Measurements from ENCODE around the gene CNTN1.

The CNTN1 gene

DNA sequence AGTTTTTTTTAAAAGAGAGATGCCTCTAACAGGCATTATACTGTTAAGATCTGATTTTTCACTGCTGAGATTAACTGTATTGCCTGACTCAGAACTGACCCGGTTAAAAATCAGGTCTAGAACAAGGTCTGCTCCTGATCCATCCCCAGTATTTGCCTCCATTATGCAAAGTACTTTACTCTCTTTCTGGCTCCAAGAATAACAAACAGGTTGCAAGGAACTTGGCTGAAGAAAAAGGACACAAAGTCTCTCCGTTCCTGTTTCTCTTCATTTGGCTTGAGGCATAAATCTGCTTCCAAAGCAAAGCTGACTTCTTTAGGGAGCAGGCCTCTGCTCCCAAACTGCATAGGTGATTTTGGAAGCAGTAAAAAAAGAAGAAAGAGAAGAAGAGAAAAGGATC, 296.6 kb downstream of the CNTN1 start:
- Histone ChIP-seq H3K4me2 (ENCODE audit: insufficient read depth, low read length) (no peak overlapping the region), H3K27ac (ENCODE audit: low read length) (no peak overlapping the region), H3K9ac (ENCODE audit: low read depth, low read length) (no peak overlapping the region), H3K36me3 (ENCODE audit: insufficient read depth, low read length) (no peaks in the 10 kb centered on the region), H2AFZ (ENCODE audit: low read depth, low read length) (no peak overlapping the region), H3K79me2 (ENCODE audit: insufficient read depth, low read length) (no peaks in the 10 kb centered on the region), H4K20me1 (ENCODE audit: insufficient read depth, low read length) (no peaks in the 10 kb centered on the region), H3K4me3 (ENCODE audit: low read depth in 1 of 2, low read length in 2 of 2) (no peak overlapping the region), H3K4me1 (ENCODE audit: insufficient read depth, low read length) (no peaks in the 10 kb centered on the region), H3K9me3 (ENCODE audit: insufficient read depth, low read length, severe bottlenecking) (no peaks in the 10 kb centered on the region), H3K27me3 (ENCODE audit: insufficient read depth, low read length, poor library complexity) (no peaks in the 10 kb centered on the region)
- TF ChIP-seq, protein P1, sequence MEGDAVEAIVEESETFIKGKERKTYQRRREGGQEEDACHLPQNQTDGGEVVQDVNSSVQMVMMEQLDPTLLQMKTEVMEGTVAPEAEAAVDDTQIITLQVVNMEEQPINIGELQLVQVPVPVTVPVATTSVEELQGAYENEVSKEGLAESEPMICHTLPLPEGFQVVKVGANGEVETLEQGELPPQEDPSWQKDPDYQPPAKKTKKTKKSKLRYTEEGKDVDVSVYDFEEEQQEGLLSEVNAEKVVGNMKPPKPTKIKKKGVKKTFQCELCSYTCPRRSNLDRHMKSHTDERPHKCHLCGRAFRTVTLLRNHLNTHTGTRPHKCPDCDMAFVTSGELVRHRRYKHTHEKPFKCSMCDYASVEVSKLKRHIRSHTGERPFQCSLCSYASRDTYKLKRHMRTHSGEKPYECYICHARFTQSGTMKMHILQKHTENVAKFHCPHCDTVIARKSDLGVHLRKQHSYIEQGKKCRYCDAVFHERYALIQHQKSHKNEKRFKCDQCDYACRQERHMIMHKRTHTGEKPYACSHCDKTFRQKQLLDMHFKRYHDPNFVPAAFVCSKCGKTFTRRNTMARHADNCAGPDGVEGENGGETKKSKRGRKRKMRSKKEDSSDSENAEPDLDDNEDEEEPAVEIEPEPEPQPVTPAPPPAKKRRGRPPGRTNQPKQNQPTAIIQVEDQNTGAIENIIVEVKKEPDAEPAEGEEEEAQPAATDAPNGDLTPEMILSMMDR (IDR thresholded peaks at IDR 0.05; ENCODE audit: borderline replicate concordance, extremely low read depth, low read length, poor library complexity, severe bottlenecking), result no peak
- no peak for TF ChIP-seq EZH2 (IDR thresholded peaks at IDR 0.05; ENCODE audit: borderline replicate concordance, low read depth, low read length, severe bottlenecking)
- ATAC-seq (ENCODE audit: insufficient read depth, low read depth), result no peak
- no peak for DNase-seq

DNA sequence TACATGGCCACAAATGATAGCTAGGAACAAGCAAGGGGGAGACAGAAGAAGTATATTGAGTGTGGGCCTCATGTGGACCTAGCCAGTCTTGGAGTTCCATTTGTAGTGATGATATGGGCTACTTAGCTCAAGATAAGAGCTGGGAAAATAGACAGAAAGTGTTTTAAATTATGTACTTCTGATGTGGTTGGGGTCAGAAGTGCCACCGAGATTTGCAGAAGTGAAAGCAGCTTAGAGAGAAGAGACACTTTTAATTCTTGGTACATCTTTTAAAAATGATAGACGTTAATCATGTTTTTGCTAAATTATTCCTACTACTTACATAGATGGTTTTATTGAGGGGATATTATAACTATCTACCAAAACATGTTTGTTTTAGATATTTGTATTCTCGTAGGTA, 297.5 kb downstream of the CNTN1 start:
- H3K27me3 ChIP-seq (ENCODE audit: insufficient read depth, low read length, poor library complexity), result no peaks in the 10 kb centered on the region
- no peaks in the 10 kb centered on the region for H3K79me2 ChIP-seq (ENCODE audit: insufficient read depth, low read length)
- no peaks in the 10 kb centered on the region for H3K36me3 ChIP-seq (ENCODE audit: insufficient read depth, low read length)
- no peaks in the 10 kb centered on the region for H4K20me1 ChIP-seq (ENCODE audit: insufficient read depth, low read length)
- no peak overlapping the region for H3K9ac ChIP-seq (ENCODE audit: low read depth, low read length)
- TF ChIP-seq EZH2 (IDR thresholded peaks at IDR 0.05; ENCODE audit: borderline replicate concordance, low read depth, low read length, severe bottlenecking), result no peak
- TF ChIP-seq, protein P1 (IDR thresholded peaks at IDR 0.05; ENCODE audit: borderline replicate concordance, extremely low read depth, low read length, poor library complexity, severe bottlenecking), result no peak
- no peak for ATAC-seq (ENCODE audit: insufficient read depth, low read depth)
- H2AFZ ChIP-seq (ENCODE audit: low read depth, low read length), result no peak overlapping the region
- no peak overlapping the region for H3K27ac ChIP-seq (ENCODE audit: low read length)
- H3K4me2 ChIP-seq (ENCODE audit: insufficient read depth, low read length), result no peak overlapping the region
- H3K4me3 ChIP-seq (ENCODE audit: low read depth in 1 of 2, low read length in 2 of 2), result no peak overlapping the region
- no peaks in the 10 kb centered on the region for H3K9me3 ChIP-seq (ENCODE audit: insufficient read depth, low read length, severe bottlenecking)
- DNase-seq, result no peak
- no peaks in the 10 kb centered on the region for H3K4me1 ChIP-seq (ENCODE audit: insufficient read depth, low read length)

DNA sequence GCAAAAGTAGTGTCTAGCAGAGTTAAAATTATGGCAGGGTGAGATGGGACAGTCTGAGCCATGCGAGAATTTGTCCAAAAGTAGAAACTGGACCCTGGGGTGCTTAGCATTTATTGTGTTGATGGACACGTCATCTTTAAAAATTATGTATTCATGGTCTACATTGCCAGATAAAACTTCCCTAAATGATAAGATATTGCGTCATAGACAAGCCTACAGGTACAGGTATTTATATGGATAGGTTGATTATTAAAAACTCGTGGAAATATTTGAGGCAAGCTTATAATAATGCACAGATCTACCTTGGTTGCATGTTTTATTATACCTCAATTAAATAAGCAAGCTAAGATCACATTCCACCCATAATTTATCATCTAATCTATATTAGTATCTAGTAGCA, 299.9 kb downstream of the CNTN1 start:
- Histone ChIP-seq H3K27me3 (ENCODE audit: insufficient read depth, low read length, poor library complexity) (no peaks in the 10 kb centered on the region), H3K4me3 (ENCODE audit: low read depth in 1 of 2, low read length in 2 of 2) (no peak overlapping the region), H3K27ac (ENCODE audit: low read length) (no peak overlapping the region), H3K4me1 (ENCODE audit: insufficient read depth, low read length) (no peaks in the 10 kb centered on the region), H4K20me1 (ENCODE audit: insufficient read depth, low read length) (no peaks in the 10 kb centered on the region), H3K79me2 (ENCODE audit: insufficient read depth, low read length) (no peaks in the 10 kb centered on the region), H2AFZ (ENCODE audit: low read depth, low read length) (no peak overlapping the region), H3K9ac (ENCODE audit: low read depth, low read length) (no peak overlapping the region), H3K36me3 (ENCODE audit: insufficient read depth, low read length) (no peaks in the 10 kb centered on the region), H3K9me3 (ENCODE audit: insufficient read depth, low read length, severe bottlenecking) (no peaks in the 10 kb centered on the region), H3K4me2 (ENCODE audit: insufficient read depth, low read length) (no peak overlapping the region)
- ATAC-seq (ENCODE audit: insufficient read depth, low read depth) (no peak), DNase-seq (no peak)
- no peak for TF ChIP-seq EZH2 (IDR thresholded peaks at IDR 0.05; ENCODE audit: borderline replicate concordance, low read depth, low read length, severe bottlenecking)
- TF ChIP-seq, protein P1 (IDR thresholded peaks at IDR 0.05; ENCODE audit: borderline replicate concordance, extremely low read depth, low read length, poor library complexity, severe bottlenecking), result no peak

DNA sequence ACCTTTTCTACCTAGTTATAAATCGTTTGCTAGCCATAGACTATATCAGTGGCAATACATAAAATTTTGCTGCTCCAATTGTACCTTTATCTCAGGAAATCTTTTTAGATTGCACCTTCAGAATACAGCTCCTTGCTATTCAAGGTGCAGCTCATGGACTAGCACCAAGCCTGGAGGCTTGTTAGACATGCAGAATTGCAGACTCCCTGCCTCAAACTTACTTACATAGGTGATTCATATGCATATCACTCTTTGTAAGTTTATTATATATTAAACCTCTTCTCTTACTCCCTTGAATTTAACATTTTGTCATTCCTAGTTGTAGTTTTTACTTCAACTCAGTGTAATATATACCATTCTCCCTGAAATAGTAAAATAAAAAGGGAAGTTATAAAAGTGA, 300.4 kb downstream of the CNTN1 start:
- no peak for TF ChIP-seq EZH2 (IDR thresholded peaks at IDR 0.05; ENCODE audit: borderline replicate concordance, low read depth, low read length, severe bottlenecking)
- TF ChIP-seq, protein P1 (IDR thresholded peaks at IDR 0.05; ENCODE audit: borderline replicate concordance, extremely low read depth, low read length, poor library complexity, severe bottlenecking), result no peak
- no peak for ATAC-seq (ENCODE audit: insufficient read depth, low read depth)

More for the DNA sequence above, 300.4 kb downstream of the CNTN1 start:
- Histone ChIP-seq H3K27me3 (ENCODE audit: insufficient read depth, low read length, poor library complexity) (no peaks in the 10 kb centered on the region), H3K9me3 (ENCODE audit: insufficient read depth, low read length, severe bottlenecking) (no peaks in the 10 kb centered on the region), H3K4me2 (ENCODE audit: insufficient read depth, low read length) (no peak overlapping the region), H3K4me3 (ENCODE audit: low read depth in 1 of 2, low read length in 2 of 2) (no peak overlapping the region), H3K36me3 (ENCODE audit: insufficient read depth, low read length) (no peaks in the 10 kb centered on the region), H3K4me1 (ENCODE audit: insufficient read depth, low read length) (no peaks in the 10 kb centered on the region), H2AFZ (ENCODE audit: low read depth, low read length) (no peak overlapping the region), H4K20me1 (ENCODE audit: insufficient read depth, low read length) (no peaks in the 10 kb centered on the region), H3K27ac (ENCODE audit: low read length) (no peak overlapping the region), H3K79me2 (ENCODE audit: insufficient read depth, low read length) (no peaks in the 10 kb centered on the region), H3K9ac (ENCODE audit: low read depth, low read length) (no peak overlapping the region)
- no peak for DNase-seq

All from DND-41 (cell line).